GM23338 (cell line): ENCODE measurements around the gene SLC25A29. TPM values are rescaled to one million over a fixed set of nuclear protein-coding genes. Genes with fewer than 3 reads are reported as not detected.
A peak's percentile ranks its signal among the peaks of the same experiment; 100 is the strongest.

Experiments
- ATAC-seq: fragments of 200-7000 bp; cut with Tn5 transposase; 3 replicates; pipeline ENCODE4 v1.9.1; 2020
- DNase-seq: peaks from one replicate; pipeline ENCODE4 v3.0.0-alpha.2; 2015; ENCODE audit warnings: low spot score
- H2AFZ ChIP-seq: fragments of 200-600 bp; sonication (generic); 2 replicates; pipeline ENCODE4 v1.8.0; 2016; ENCODE audit warnings: antibody characterized with exemption, mild to moderate bottlenecking, moderate library complexity
- H3F3A ChIP-seq: fragments of 200-600 bp; sonication (generic); replicated peaks from 2 replicates; pipeline ENCODE4 v1.8.0; 2017; ENCODE audit warnings: antibody characterized with exemption, mixed run types, low read depth
- H3K27ac ChIP-seq: fragments of 200-600 bp; sonication (generic); 2 replicates; pipeline ENCODE4 v1.6.1; 2016; ENCODE audit warnings: low read depth
- H3K27me3 ChIP-seq: fragments of 200-600 bp; sonication (generic); 2 replicates; pipeline ENCODE4 v1.8.0; 2016; ENCODE audit warnings: mild to moderate bottlenecking, mixed run types, moderate library complexity; ENCODE audit not compliant: insufficient read depth
- H3K36me3 ChIP-seq: fragments of 200-600 bp; sonication (generic); 2 replicates; pipeline ENCODE4 v1.8.0; 2016; ENCODE audit warnings: mild to moderate bottlenecking; ENCODE audit not compliant: insufficient read depth
- H3K4me1 ChIP-seq: fragments of 200-600 bp; sonication (generic); 2 replicates; pipeline ENCODE4 v1.8.0; 2016; ENCODE audit warnings: mild to moderate bottlenecking, moderate library complexity; ENCODE audit not compliant: insufficient read depth
- H3K4me2 ChIP-seq: fragments of 200-600 bp; sonication (generic); 2 replicates; pipeline ENCODE4 v1.7.1; 2017; ENCODE audit warnings: mixed run types
- H3K4me3 ChIP-seq: fragments of 200-600 bp; sonication (generic); 2 replicates; pipeline ENCODE4 v1.6.1; 2016; ENCODE audit warnings: mixed run types
- H3K79me2 ChIP-seq: fragments of 200-600 bp; sonication (generic); replicated peaks from 2 replicates; pipeline ENCODE4 v1.8.0; 2017; ENCODE audit warnings: mild to moderate bottlenecking; ENCODE audit not compliant: insufficient read depth
- H3K9me2 ChIP-seq: fragments of 200-600 bp; sonication (generic); 2 replicates; pipeline ENCODE4 v1.8.0; 2017; ENCODE audit not compliant: insufficient read depth
- H4K20me1 ChIP-seq: fragments of 200-600 bp; sonication (generic); replicated peaks from 2 replicates; pipeline ENCODE4 v1.8.0; 2017; ENCODE audit warnings: mild to moderate bottlenecking; ENCODE audit not compliant: insufficient read depth
- H3K27ac Mint-ChIP-seq: 2 replicates; pipeline ENCODE4 v1.8.0; 2020; ENCODE audit warnings: inconsistent platforms, mild to moderate bottlenecking, moderate library complexity, mixed read lengths
- H3K27me3 Mint-ChIP-seq: 3 replicates; pipeline ENCODE4 v1.8.0; 2022; ENCODE audit warnings: low read depth, mild to moderate bottlenecking, moderate library complexity, mixed read lengths, inconsistent platforms; ENCODE audit not compliant: insufficient read depth, poor library complexity
- H3K36me3 Mint-ChIP-seq: 3 replicates; pipeline ENCODE4 v1.8.0; 2021; ENCODE audit warnings: low read depth, mild to moderate bottlenecking, inconsistent platforms, moderate library complexity, mixed read lengths
- H3K4me1 Mint-ChIP-seq: 3 replicates; pipeline ENCODE4 v1.8.0; 2020; ENCODE audit warnings: mild to moderate bottlenecking, inconsistent platforms, mixed read lengths
- H3K4me3 Mint-ChIP-seq: 3 replicates; pipeline ENCODE4 v1.8.0; 2021; ENCODE audit warnings: moderate library complexity, mild to moderate bottlenecking, inconsistent platforms, mixed read lengths
- H3K9me3 Mint-ChIP-seq: 3 replicates; pipeline ENCODE4 v1.8.0; 2020; ENCODE audit warnings: moderate library complexity, mild to moderate bottlenecking, inconsistent platforms, mixed read lengths
- CREB1 ChIP-seq: fragments of 250-450 bp; sonication (Bioruptor Pico); IDR thresholded peaks from 2 replicates; pipeline ENCODE4 v1.5.0; 2020; ENCODE audit warnings: low read depth, mild to moderate bottlenecking, moderate library complexity
- EZH2 ChIP-seq: fragments of 200-600 bp; sonication (generic); IDR thresholded peaks from one replicate; pipeline ENCODE4 v1.8.0; 2017; ENCODE audit warnings: antibody characterized with exemption, mild to moderate bottlenecking, low read depth; ENCODE audit not compliant: unreplicated experiment
- EZH2phosphoT487 ChIP-seq: fragments of 200-600 bp; sonication (generic); IDR thresholded peaks from one replicate; pipeline ENCODE4 v1.8.1; 2018; ENCODE audit warnings: antibody characterized with exemption; ENCODE audit not compliant: unreplicated experiment
- JUNB ChIP-seq: IDR thresholded peaks from one replicate; pipeline ENCODE4 v1.6.1; 2016; ENCODE audit warnings: antibody characterized with exemption; ENCODE audit not compliant: unreplicated experiment
- POLR2AphosphoS5 ChIP-seq: IDR thresholded peaks from 2 replicates; pipeline ENCODE4 v1.6.1; 2016; ENCODE audit warnings: antibody characterized with exemption, low read depth
- STAT1 ChIP-seq: IDR thresholded peaks from one replicate; pipeline ENCODE4 v1.6.1; 2016; ENCODE audit warnings: antibody characterized with exemption; ENCODE audit not compliant: unreplicated experiment
- ZNF114 ChIP-seq: fragments of 250-450 bp; sonication (Bioruptor Pico); IDR thresholded peaks from 2 replicates; pipeline ENCODE4 v1.5.0; 2020; ENCODE audit warnings: mild to moderate bottlenecking, moderate library complexity
- ZNF331 ChIP-seq: fragments of 250-450 bp; sonication (Bioruptor Pico); IDR thresholded peaks from 2 replicates; pipeline ENCODE4 v1.5.0; 2020; ENCODE audit warnings: low read depth, mild to moderate bottlenecking, moderate library complexity
- polyA plus RNA-seq: library from polyadenylated mRNA; unstranded; fragments of >200 nt; fragmentation: Nextera tagmentation; extraction: Ambion mirVana; gene quantifications from 2 replicates; pipeline ENCODE4 v1.2.1, GENCODE V29; 2016
- total RNA-seq: library from RNA; depleted of rRNA; stranded (reverse); fragments of >200 nt; shearing (Covaris generic); gene quantifications from 2 replicates; pipeline ENCODE4 v1.2.3, GENCODE V29; 2014
- TF ChIP-seq, protein P1 (sequence below): IDR thresholded peaks from one replicate; pipeline ENCODE4 v1.6.1; 2018; ENCODE audit warnings: antibody characterized with exemption; ENCODE audit not compliant: unreplicated experiment
- TF ChIP-seq, protein P2 (sequence below): IDR thresholded peaks from 2 replicates; pipeline ENCODE4 v1.6.1; 2016; ENCODE audit warnings: antibody characterized with exemption
- TF ChIP-seq, protein P3 (sequence below), 2 experiments: fragments of 200-600 bp in 1 of 2; sonication (generic) in 1 of 2; conservative IDR thresholded peaks; 2 replicates each; pipeline versions ENCODE4 v1.5.1 to v1.6.1; 2016 to 2017; ENCODE audit warnings: antibody characterized with exemption in 2 of 2, low read depth in 2 of 2, mild to moderate bottlenecking in 2 of 2, moderate library complexity in 1 of 2

SLC25A29 gene
- total and polyA plus RNA-seq, 2 experiments from 2014 or later = 65.6 to 206 TPM

DNA sequence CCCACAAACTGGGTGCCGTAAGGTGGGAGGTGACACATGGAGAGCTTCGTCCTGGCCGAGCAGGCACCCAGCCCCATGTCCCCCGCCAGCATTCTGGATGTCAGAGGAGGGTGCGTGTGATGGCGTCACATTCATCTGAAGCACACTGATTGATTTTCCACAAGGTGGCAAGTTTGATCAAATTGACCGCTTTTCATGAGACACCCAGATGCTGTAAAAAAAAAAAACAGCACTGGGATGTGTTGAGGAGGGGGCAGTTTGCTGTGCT is 24.2 kb downstream of the SLC25A29 start:
- H3K36me3 ChIP-seq = peaks cover 5% of the 10 kb centered on the region
- DNase-seq (no peak), ATAC-seq (no peak)
- H3K27me3 ChIP-seq = no peaks in the 10 kb centered on the region
- H3K4me3 Mint-ChIP-seq = no peak overlapping the region
- H3K9me3 Mint-ChIP-seq = no peaks in the 10 kb centered on the region
- H3K36me3 Mint-ChIP-seq = peaks cover 17% of the 10 kb centered on the region
- peak overlapping the region; percentile 77; the same call in 1 of the 2 replicates for H3K27ac Mint-ChIP-seq
- H3K4me1 Mint-ChIP-seq = peaks cover 44% of the 10 kb centered on the region
- H3K4me2 ChIP-seq = no peak overlapping the region
- peaks cover 18% of the 10 kb centered on the region for H3K27me3 Mint-ChIP-seq
- H3K4me3 ChIP-seq = no peak overlapping the region
- H3F3A ChIP-seq = peaks cover 36% of the 10 kb centered on the region; the same call in 1 of the 2 replicates
- H4K20me1 ChIP-seq = peaks cover 30% of the 10 kb centered on the region
- H3K27ac ChIP-seq = no peak overlapping the region
- peaks cover 35% of the 10 kb centered on the region for H3K4me1 ChIP-seq
- TF ChIP-seq EZH2phosphoT487 = no peak
- TF ChIP-seq POLR2AphosphoS5 = no peak
- TF ChIP-seq ZNF331 (CRISPR knock-in tag) = no peak
- TF ChIP-seq, protein P1, sequence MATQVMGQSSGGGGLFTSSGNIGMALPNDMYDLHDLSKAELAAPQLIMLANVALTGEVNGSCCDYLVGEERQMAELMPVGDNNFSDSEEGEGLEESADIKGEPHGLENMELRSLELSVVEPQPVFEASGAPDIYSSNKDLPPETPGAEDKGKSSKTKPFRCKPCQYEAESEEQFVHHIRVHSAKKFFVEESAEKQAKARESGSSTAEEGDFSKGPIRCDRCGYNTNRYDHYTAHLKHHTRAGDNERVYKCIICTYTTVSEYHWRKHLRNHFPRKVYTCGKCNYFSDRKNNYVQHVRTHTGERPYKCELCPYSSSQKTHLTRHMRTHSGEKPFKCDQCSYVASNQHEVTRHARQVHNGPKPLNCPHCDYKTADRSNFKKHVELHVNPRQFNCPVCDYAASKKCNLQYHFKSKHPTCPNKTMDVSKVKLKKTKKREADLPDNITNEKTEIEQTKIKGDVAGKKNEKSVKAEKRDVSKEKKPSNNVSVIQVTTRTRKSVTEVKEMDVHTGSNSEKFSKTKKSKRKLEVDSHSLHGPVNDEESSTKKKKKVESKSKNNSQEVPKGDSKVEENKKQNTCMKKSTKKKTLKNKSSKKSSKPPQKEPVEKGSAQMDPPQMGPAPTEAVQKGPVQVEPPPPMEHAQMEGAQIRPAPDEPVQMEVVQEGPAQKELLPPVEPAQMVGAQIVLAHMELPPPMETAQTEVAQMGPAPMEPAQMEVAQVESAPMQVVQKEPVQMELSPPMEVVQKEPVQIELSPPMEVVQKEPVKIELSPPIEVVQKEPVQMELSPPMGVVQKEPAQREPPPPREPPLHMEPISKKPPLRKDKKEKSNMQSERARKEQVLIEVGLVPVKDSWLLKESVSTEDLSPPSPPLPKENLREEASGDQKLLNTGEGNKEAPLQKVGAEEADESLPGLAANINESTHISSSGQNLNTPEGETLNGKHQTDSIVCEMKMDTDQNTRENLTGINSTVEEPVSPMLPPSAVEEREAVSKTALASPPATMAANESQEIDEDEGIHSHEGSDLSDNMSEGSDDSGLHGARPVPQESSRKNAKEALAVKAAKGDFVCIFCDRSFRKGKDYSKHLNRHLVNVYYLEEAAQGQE = no peak
- TF ChIP-seq ZNF114 (CRISPR knock-in tag) = no peak
- no peak for TF ChIP-seq CREB1 (CRISPR knock-in tag)
- no peak for TF ChIP-seq JUNB
- TF ChIP-seq, protein P2, sequence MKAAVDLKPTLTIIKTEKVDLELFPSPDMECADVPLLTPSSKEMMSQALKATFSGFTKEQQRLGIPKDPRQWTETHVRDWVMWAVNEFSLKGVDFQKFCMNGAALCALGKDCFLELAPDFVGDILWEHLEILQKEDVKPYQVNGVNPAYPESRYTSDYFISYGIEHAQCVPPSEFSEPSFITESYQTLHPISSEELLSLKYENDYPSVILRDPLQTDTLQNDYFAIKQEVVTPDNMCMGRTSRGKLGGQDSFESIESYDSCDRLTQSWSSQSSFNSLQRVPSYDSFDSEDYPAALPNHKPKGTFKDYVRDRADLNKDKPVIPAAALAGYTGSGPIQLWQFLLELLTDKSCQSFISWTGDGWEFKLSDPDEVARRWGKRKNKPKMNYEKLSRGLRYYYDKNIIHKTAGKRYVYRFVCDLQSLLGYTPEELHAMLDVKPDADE = no peak
- TF ChIP-seq EZH2 = no peak
- peaks cover 59% of the 10 kb centered on the region for H3K79me2 ChIP-seq
- H2AFZ ChIP-seq = no peak overlapping the region
- no peaks in the 10 kb centered on the region for H3K9me2 ChIP-seq

GRCh38 chr14:100281286-100282082 is 24.8 kb downstream of the SLC25A29 start:
- Histone ChIP-seq H3K4me2 (no peak overlapping the region), H3K4me1 (peaks cover 35% of the 10 kb centered on the region), H3K4me3 (no peak overlapping the region), H3K36me3 (peaks cover 5% of the 10 kb centered on the region), H3K27me3 (no peaks in the 10 kb centered on the region), H3K27ac (peak overlapping the region; percentile 74; the same call in 1 of the 2 replicates), H3F3A (peaks cover 33% of the 10 kb centered on the region; the same call in 1 of the 2 replicates), H2AFZ (no peak overlapping the region), H4K20me1 (peaks cover 35% of the 10 kb centered on the region), H3K79me2 (peaks cover 64% of the 10 kb centered on the region), H3K9me2 (no peaks in the 10 kb centered on the region)
- TF ChIP-seq, protein P1 = no peak
- TF ChIP-seq, protein P3, sequence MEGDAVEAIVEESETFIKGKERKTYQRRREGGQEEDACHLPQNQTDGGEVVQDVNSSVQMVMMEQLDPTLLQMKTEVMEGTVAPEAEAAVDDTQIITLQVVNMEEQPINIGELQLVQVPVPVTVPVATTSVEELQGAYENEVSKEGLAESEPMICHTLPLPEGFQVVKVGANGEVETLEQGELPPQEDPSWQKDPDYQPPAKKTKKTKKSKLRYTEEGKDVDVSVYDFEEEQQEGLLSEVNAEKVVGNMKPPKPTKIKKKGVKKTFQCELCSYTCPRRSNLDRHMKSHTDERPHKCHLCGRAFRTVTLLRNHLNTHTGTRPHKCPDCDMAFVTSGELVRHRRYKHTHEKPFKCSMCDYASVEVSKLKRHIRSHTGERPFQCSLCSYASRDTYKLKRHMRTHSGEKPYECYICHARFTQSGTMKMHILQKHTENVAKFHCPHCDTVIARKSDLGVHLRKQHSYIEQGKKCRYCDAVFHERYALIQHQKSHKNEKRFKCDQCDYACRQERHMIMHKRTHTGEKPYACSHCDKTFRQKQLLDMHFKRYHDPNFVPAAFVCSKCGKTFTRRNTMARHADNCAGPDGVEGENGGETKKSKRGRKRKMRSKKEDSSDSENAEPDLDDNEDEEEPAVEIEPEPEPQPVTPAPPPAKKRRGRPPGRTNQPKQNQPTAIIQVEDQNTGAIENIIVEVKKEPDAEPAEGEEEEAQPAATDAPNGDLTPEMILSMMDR (conservative IDR thresholded peaks at IDR 0.05; ENCODE audit: low read depth in 2 of 2) = peak in 1 of 2 experiments; percentile 19; a peak in 1 of 4 replicates
- no peak for TF ChIP-seq STAT1
- TF ChIP-seq CREB1 (CRISPR knock-in tag) = no peak
- H3K4me3 Mint-ChIP-seq = no peak overlapping the region
- peaks cover 19% of the 10 kb centered on the region for H3K36me3 Mint-ChIP-seq
- peak overlapping the region; percentile 29 for H3K27ac Mint-ChIP-seq
- no peaks in the 10 kb centered on the region for H3K9me3 Mint-ChIP-seq
- peaks cover 45% of the 10 kb centered on the region for H3K4me1 Mint-ChIP-seq
- DNase-seq (peak; percentile 67), ATAC-seq (peak; percentile 5)
- H3K27me3 Mint-ChIP-seq = peaks cover 18% of the 10 kb centered on the region
